HepG2 (cell line): ENCODE data around the gene FNDC4. TPM values are rescaled to one million over a fixed set of nuclear protein-coding genes. Genes with fewer than 3 reads are reported as not detected.

Experiments used
- BCLAF1 ChIP-seq: fragments of 450-650 bp; IDR thresholded peaks from 2 replicates; pipeline ENCODE4 v1.6.1; 2017; ENCODE audit warnings: mild to moderate bottlenecking
- FOXA3 ChIP-seq: IDR thresholded peaks from 2 replicates; pipeline ENCODE4 v1.6.1; 2016; ENCODE audit warnings: missing genetic modification reagents, missing compliant biosample characterization
- HMG20A ChIP-seq: IDR thresholded peaks from 2 replicates; pipeline ENCODE4 v1.6.1; 2016; ENCODE audit warnings: borderline replicate concordance
- HNRNPLL ChIP-seq: fragments of 200-400 bp; formaldehyde crosslinking; IDR thresholded peaks from 2 replicates; pipeline ENCODE4 v1.6.1; 2017; ENCODE audit warnings: mild to moderate bottlenecking, low read depth, low read length; ENCODE audit not compliant: poor library complexity, severe bottlenecking
- IRF9 ChIP-seq: sonication (generic); formaldehyde crosslinking; IDR thresholded peaks from 2 replicates; pipeline ENCODE4 v1.8.0; 2022; ENCODE audit warnings: missing genetic modification reagents, mild to moderate bottlenecking, borderline replicate concordance
- LBX2 ChIP-seq: sonication (generic); formaldehyde crosslinking; IDR thresholded peaks from 2 replicates; pipeline ENCODE4 v1.5.0; 2020; ENCODE audit warnings: missing genetic modification reagents, mild to moderate bottlenecking, borderline replicate concordance
- POLR2AphosphoS5 ChIP-seq: IDR thresholded peaks from 2 replicates; pipeline ENCODE4 v1.6.1; 2012; ENCODE audit warnings: low read depth, low read length
- RARG ChIP-seq: sonication (generic); formaldehyde crosslinking; IDR thresholded peaks from 2 replicates; pipeline ENCODE4 v1.4.0; 2020; ENCODE audit warnings: low read depth, mild to moderate bottlenecking, missing genetic modification reagents
- RBAK ChIP-seq: sonication (generic); formaldehyde crosslinking; IDR thresholded peaks from 2 replicates; pipeline ENCODE4 v1.5.1; 2020; ENCODE audit warnings: mild to moderate bottlenecking, missing genetic modification reagents
- THYN1 ChIP-seq: sonication (generic); formaldehyde crosslinking; IDR thresholded peaks from 2 replicates; pipeline ENCODE4 v1.8.1; 2023; ENCODE audit warnings: low read depth, mild to moderate bottlenecking, moderate library complexity, missing genetic modification reagents, borderline replicate concordance
- ZNF292 ChIP-seq: sonication (generic); formaldehyde crosslinking; IDR thresholded peaks from 2 replicates; pipeline ENCODE4 v1.8.1; 2022; ENCODE audit warnings: mild to moderate bottlenecking, low read depth, missing genetic modification reagents, borderline replicate concordance
- ZNF574 ChIP-seq: sonication (generic); formaldehyde crosslinking; IDR thresholded peaks from 2 replicates; pipeline ENCODE4 v1.4.0; 2020; ENCODE audit warnings: missing genetic modification reagents
- ZNF609 ChIP-seq: sonication (generic); formaldehyde crosslinking; IDR thresholded peaks from 2 replicates; pipeline ENCODE4 v1.4.0; 2020; ENCODE audit warnings: mild to moderate bottlenecking, missing genetic modification reagents, borderline replicate concordance
- ZNF703 ChIP-seq: sonication (generic); formaldehyde crosslinking; IDR thresholded peaks from 2 replicates; pipeline ENCODE4 v1.5.1; 2020; ENCODE audit warnings: missing genetic modification reagents, mild to moderate bottlenecking, moderate library complexity, borderline replicate concordance
- ZSCAN9 ChIP-seq: IDR thresholded peaks from 2 replicates; pipeline ENCODE4 v1.6.1; 2016; ENCODE audit warnings: borderline replicate concordance
- polyA plus RNA-seq, 8 experiments: library from polyadenylated mRNA; depleted of rRNA in 3 of 8; stranded (reverse) in 7 of 8; unstranded in 1 of 8; fragments of >200 nt; fragmentation: Illumina TruSeq in 4 of 8; extraction: Trizol in 4 of 8; gene quantifications; 2 replicates each; pipeline versions ENCODE4 v1.2.1 to v1.2.3, GENCODE V29; 2011 to 2016; ENCODE audit warnings: low read depth in 4 of 8, missing spikeins in 1 of 8, mixed read lengths in 1 of 8; ENCODE audit not compliant: insufficient read depth in 1 of 8
- total RNA-seq, 5 experiments: library from RNA; depleted of rRNA; stranded (reverse); fragments of >200 nt; fragmentation: Illumina TruSeq; extraction: Trizol; gene quantifications; 2 replicates each; pipeline ENCODE4 v1.2.3, GENCODE V29; 2016; ENCODE audit warnings: low read depth in 1 of 5

Gene FNDC4
- total and polyA plus RNA-seq, 2 of the 13 experiments (the other 11 are each of a cell fraction or from before 2014, with no cell fraction given): 9.0 to 17.4 TPM

- TF ChIP-seq BCLAF1 (no peak), RBAK (peak; percentile 56; the same call in 1 of the 2 replicates), RARG (CRISPR knock-in tag) (no peak), THYN1 (CRISPR knock-in tag) (no peak), ZNF292 (CRISPR knock-in tag) (0 out of 2 replicates have a peak, but pooled peaks have one; percentile 16), ZNF703 (no peak), FOXA3 (CRISPR knock-in tag) (peak; percentile 64), HNRNPLL (peak; percentile 100), HMG20A (CRISPR knock-in tag) (0 out of 2 replicates have a peak, but pooled peaks have one; percentile 25), ZSCAN9 (CRISPR knock-in tag) (peak; percentile 21; the same call in 1 of the 2 replicates), ZNF609 (no peak), ZNF574 (CRISPR knock-in tag) (peak; percentile 76), POLR2AphosphoS5 (peak; percentile 98), IRF9 (CRISPR knock-in tag) (peak; percentile 60; the same call in 1 of the 2 replicates), LBX2 (CRISPR knock-in tag) (peak; percentile 90)
Measured at GRCh38 chr2:27489498-27490397, 5.3 kb downstream of the FNDC4 start, which contains the start of gene IFT172 (continued).
